Activated CD4-positive, alpha-beta T cell treated with anti-CD3 and anti-CD28 coated beads for 48 hours (primary cell): ENCODE data around the gene DGKZ.

Experiments
- DNase-seq: peaks from one replicate; pipeline ENCODE4 v3.0.0-alpha.2; 2020

Gene DGKZ

GRCh38 chr11:46326813-46327416 is 20.3 kb upstream of the DGKZ start:
- DNase-seq: no peak

GRCh38 chr11:46327829-46328228 is 19.4 kb upstream of the DGKZ start:
- DNase-seq: no peak

GRCh38 chr11:46330154-46330553 is 17.1 kb upstream of the DGKZ start:
- no peak for DNase-seq

GRCh38 chr11:46330563-46331281 is 16.5 kb upstream of the DGKZ start:
- no peak for DNase-seq

- peak; percentile 64 for DNase-seq
Observed at GRCh38 chr11:46331282-46331984, 15.8 kb upstream of the DGKZ start.

- DNase-seq: no peak
Observed at GRCh38 chr11:46332093-46332567, 15.1 kb upstream of the DGKZ start.

- peak; percentile 61 for DNase-seq
Observed at GRCh38 chr11:46332568-46333393, 14.5 kb upstream of the DGKZ start.

GRCh38 chr11:46333394-46333947 is 13.8 kb upstream of the DGKZ start:
- DNase-seq: peak; percentile 39

GRCh38 chr11:46334211-46334610 is 13.1 kb upstream of the DGKZ start:
- DNase-seq: no peak

GRCh38 chr11:46335271-46335670 is 12.0 kb upstream of the DGKZ start:
- no peak for DNase-seq

GRCh38 chr11:46335890-46336562 is 11.2 kb upstream of the DGKZ start:
- no peak for DNase-seq

- peak; percentile 47 for DNase-seq
Observed at GRCh38 chr11:46336563-46337180, 10.6 kb upstream of the DGKZ start.

GRCh38 chr11:46337626-46338345 is 9.5 kb upstream of the DGKZ start:
- no peak for DNase-seq

- no peak for DNase-seq
Observed at GRCh38 chr11:46338636-46338987, 8.7 kb upstream of the DGKZ start.

GRCh38 chr11:46338988-46339666 is 8.1 kb upstream of the DGKZ start:
- no peak for DNase-seq

GRCh38 chr11:46339816-46340215 is 7.4 kb upstream of the DGKZ start:
- no peak for DNase-seq

- DNase-seq: no peak
Observed at GRCh38 chr11:46341454-46341853, 5.8 kb upstream of the DGKZ start.

- DNase-seq: no peak
Observed at GRCh38 chr11:46342239-46342638, 5.0 kb upstream of the DGKZ start.

- DNase-seq: no peak
Observed at GRCh38 chr11:46343520-46343919, 3.7 kb upstream of the DGKZ start.

GRCh38 chr11:46345131-46345597 is 2.1 kb upstream of the DGKZ start:
- DNase-seq: peak; percentile 39
